ENCODE data around the gene KCNQ5. TPM values are rescaled to one million over a fixed set of nuclear protein-coding genes. Genes with fewer than 3 reads are reported as not detected.

Gene KCNQ5
- total RNA-seq, 6 experiments from 2014 or later = 16.3 to 35.5 (median 20.2) TPM

- H3K4me1 Mint-ChIP-seq (ENCODE audit: low read depth) = peaks cover 73% of the 10 kb centered on the region
- DNase-seq = peak; percentile 27
- H3K27ac Mint-ChIP-seq = peak overlapping the region; percentile 71
- no peaks in the 10 kb centered on the region for H3K36me3 Mint-ChIP-seq (ENCODE audit: low read depth)
- H3K9me3 Mint-ChIP-seq = no peaks in the 10 kb centered on the region
- H3K27me3 Mint-ChIP-seq (ENCODE audit: insufficient read depth) = no peaks in the 10 kb centered on the region; the same call in 1 of the 2 replicates
- peak overlapping the region; percentile 62 for H3K4me3 Mint-ChIP-seq
- no peak for TF ChIP-seq CTCF (IDR thresholded peaks at IDR 0.05)
Measured at GRCh38 chr6:73078908-73079610, 457.2 kb downstream of the KCNQ5 start.

- no peak for TF ChIP-seq CTCF (IDR thresholded peaks at IDR 0.05)
- H3K36me3 Mint-ChIP-seq (ENCODE audit: low read depth) = no peaks in the 10 kb centered on the region
- peak; percentile 59 for DNase-seq
- H3K27ac Mint-ChIP-seq = peak overlapping the region; percentile 71
- peaks cover 67% of the 10 kb centered on the region for H3K4me1 Mint-ChIP-seq (ENCODE audit: low read depth)
- no peaks in the 10 kb centered on the region; the same call in 1 of the 2 replicates for H3K27me3 Mint-ChIP-seq (ENCODE audit: insufficient read depth)
- H3K4me3 Mint-ChIP-seq = peak overlapping the region; percentile 62
- H3K9me3 Mint-ChIP-seq = no peaks in the 10 kb centered on the region
Measured at GRCh38 chr6:73079611-73079955, 457.7 kb downstream of the KCNQ5 start.

GRCh38 chr6:73079978-73080377 is 458.1 kb downstream of the KCNQ5 start:
- Mint-ChIP-seq H3K9me3 (no peaks in the 10 kb centered on the region), H3K27me3 (ENCODE audit: insufficient read depth) (no peaks in the 10 kb centered on the region; the same call in 1 of the 2 replicates), H3K4me3 (peak overlapping the region; percentile 62), H3K36me3 (ENCODE audit: low read depth) (no peaks in the 10 kb centered on the region), H3K27ac (peak overlapping the region; percentile 71), H3K4me1 (ENCODE audit: low read depth) (peaks cover 64% of the 10 kb centered on the region)
- no peak for TF ChIP-seq CTCF (IDR thresholded peaks at IDR 0.05)
- DNase-seq = peak; percentile 12

- no peak for DNase-seq
- no peaks in the 10 kb centered on the region for H3K9me3 Mint-ChIP-seq
- no peak overlapping the region for H3K27ac Mint-ChIP-seq
- H3K4me1 Mint-ChIP-seq (ENCODE audit: low read depth) = peaks cover 58% of the 10 kb centered on the region
- H3K4me3 Mint-ChIP-seq = no peak overlapping the region; the same call in 1 of the 2 replicates
- TF ChIP-seq CTCF (IDR thresholded peaks at IDR 0.05) = no peak
- peaks cover under 1% of the 10 kb centered on the region; the same call in 1 of the 2 replicates for H3K27me3 Mint-ChIP-seq (ENCODE audit: insufficient read depth)
- H3K36me3 Mint-ChIP-seq (ENCODE audit: low read depth) = peaks cover 6% of the 10 kb centered on the region
Measured at GRCh38 chr6:73081955-73082354, 460.1 kb downstream of the KCNQ5 start.

- H3K4me3 Mint-ChIP-seq = no peak overlapping the region
- H3K36me3 Mint-ChIP-seq (ENCODE audit: low read depth) = peaks cover 13% of the 10 kb centered on the region
- H3K27me3 Mint-ChIP-seq (ENCODE audit: insufficient read depth) = peaks cover 2% of the 10 kb centered on the region; the same call in 1 of the 2 replicates
- H3K27ac Mint-ChIP-seq = no peak overlapping the region
- no peak for DNase-seq
- no peak for TF ChIP-seq CTCF (IDR thresholded peaks at IDR 0.05)
- no peaks in the 10 kb centered on the region for H3K9me3 Mint-ChIP-seq
- peaks cover 58% of the 10 kb centered on the region for H3K4me1 Mint-ChIP-seq (ENCODE audit: low read depth)
Measured at GRCh38 chr6:73083886-73084285, 462.0 kb downstream of the KCNQ5 start.

All from HFFc6 (cell line).